ENCODE measurements around the gene IKZF5.

Gene IKZF5

GRCh38 chr10:122954731-122955050 lies 53.9 kb downstream of the IKZF5 start:
- TF ChIP-seq CTCF (IDR thresholded peaks at IDR 0.05; ENCODE audit: low read depth, low read length): no peak
- no peak for DNase-seq (ENCODE audit: low read depth in 2 of 2)
- H3K4me3 ChIP-seq (replicated peaks in 1 of 2; ENCODE audit: low read depth in 2 of 2, low read length in 2 of 2): peak overlapping the region; percentile 91 to 92

GRCh38 chr10:122953902-122954730 lies 54.5 kb downstream of the IKZF5 start, which contains the start of gene C10orf88:
Gene C10orf88, minus strand, starts transcription at chr10:122954227. Its CDS starts 49 bp downstream, at chr10:122954178.
- TF ChIP-seq CTCF (IDR thresholded peaks at IDR 0.05; ENCODE audit: low read depth, low read length): no peak
- DNase-seq (ENCODE audit: low read depth in 2 of 2): peak; percentile 99 to 100
- H3K4me3 ChIP-seq (replicated peaks in 1 of 2; ENCODE audit: low read depth in 2 of 2, low read length in 2 of 2): peak within 1 kb of the TSS; percentile 91 to 92

GRCh38 chr10:122949296-122949695 lies 59.3 kb downstream of the IKZF5 start:
- H3K4me3 ChIP-seq (replicated peaks in 1 of 2; ENCODE audit: low read depth in 2 of 2, low read length in 2 of 2): no peak overlapping the region
- peak in 1 of 2 donors; percentile 22 for DNase-seq (ENCODE audit: low read depth in 2 of 2)
- no peak for TF ChIP-seq CTCF (IDR thresholded peaks at IDR 0.05; ENCODE audit: low read depth, low read length)

All from cardiac fibroblast (primary cell).